Endothelial cell (in vitro differentiated cells): ENCODE results near the gene KLHL24. TPM values are rescaled to one million over a fixed set of nuclear protein-coding genes. Genes with fewer than 3 reads are reported as not detected.
"Not testable (repeated sequence)": the region's sequence is repeated elsewhere in the genome, so short reads cannot be mapped to it uniquely, and the experiment has no call there.

Experiments
- DNase-seq: peaks from one replicate; pipeline ENCODE4 v3.0.0; 2021; ENCODE audit warnings: low spot score
- H3K27ac Mint-ChIP-seq: one replicate; pipeline ENCODE4 v1.8.0; 2021; ENCODE audit warnings: mixed read lengths, inconsistent platforms; ENCODE audit not compliant: unreplicated experiment
- H3K27me3 Mint-ChIP-seq: one replicate; pipeline ENCODE4 v1.8.0; 2021; ENCODE audit warnings: mild to moderate bottlenecking, moderate library complexity, mixed read lengths, inconsistent platforms; ENCODE audit not compliant: unreplicated experiment
- H3K36me3 Mint-ChIP-seq: one replicate; pipeline ENCODE4 v1.8.0; 2021; ENCODE audit warnings: mild to moderate bottlenecking, low read depth, mixed read lengths, inconsistent platforms; ENCODE audit not compliant: unreplicated experiment
- H3K4me1 Mint-ChIP-seq: one replicate; pipeline ENCODE4 v1.8.0; 2021; ENCODE audit warnings: mild to moderate bottlenecking, mixed read lengths, inconsistent platforms; ENCODE audit not compliant: unreplicated experiment
- H3K4me3 Mint-ChIP-seq: one replicate; pipeline ENCODE4 v1.8.0; 2021; ENCODE audit warnings: mild to moderate bottlenecking, mixed read lengths, inconsistent platforms; ENCODE audit not compliant: unreplicated experiment
- H3K9me3 Mint-ChIP-seq: one replicate; pipeline ENCODE4 v1.8.0; 2021; ENCODE audit warnings: mixed read lengths, inconsistent platforms; ENCODE audit not compliant: unreplicated experiment
- CTCF ChIP-seq: fragments of 200-600 bp; sonication (generic); IDR thresholded peaks from one replicate; pipeline ENCODE4 v1.5.0; 2021; ENCODE audit warnings: antibody characterized with exemption; ENCODE audit not compliant: unreplicated experiment
- total RNA-seq: library from RNA; stranded (reverse); fragmentation: NEBNext Ultra II Directional; extraction: Animal tissue kit (Norgen Biotek cat#: 25700); gene quantifications from one replicate; pipeline ENCODE4 v1.2.1, GENCODE V29; 2021; ENCODE audit not compliant: unreplicated experiment

KLHL24 gene
- total RNA-seq, 1 donor from 2014 or later: 50.9 TPM

DNA sequence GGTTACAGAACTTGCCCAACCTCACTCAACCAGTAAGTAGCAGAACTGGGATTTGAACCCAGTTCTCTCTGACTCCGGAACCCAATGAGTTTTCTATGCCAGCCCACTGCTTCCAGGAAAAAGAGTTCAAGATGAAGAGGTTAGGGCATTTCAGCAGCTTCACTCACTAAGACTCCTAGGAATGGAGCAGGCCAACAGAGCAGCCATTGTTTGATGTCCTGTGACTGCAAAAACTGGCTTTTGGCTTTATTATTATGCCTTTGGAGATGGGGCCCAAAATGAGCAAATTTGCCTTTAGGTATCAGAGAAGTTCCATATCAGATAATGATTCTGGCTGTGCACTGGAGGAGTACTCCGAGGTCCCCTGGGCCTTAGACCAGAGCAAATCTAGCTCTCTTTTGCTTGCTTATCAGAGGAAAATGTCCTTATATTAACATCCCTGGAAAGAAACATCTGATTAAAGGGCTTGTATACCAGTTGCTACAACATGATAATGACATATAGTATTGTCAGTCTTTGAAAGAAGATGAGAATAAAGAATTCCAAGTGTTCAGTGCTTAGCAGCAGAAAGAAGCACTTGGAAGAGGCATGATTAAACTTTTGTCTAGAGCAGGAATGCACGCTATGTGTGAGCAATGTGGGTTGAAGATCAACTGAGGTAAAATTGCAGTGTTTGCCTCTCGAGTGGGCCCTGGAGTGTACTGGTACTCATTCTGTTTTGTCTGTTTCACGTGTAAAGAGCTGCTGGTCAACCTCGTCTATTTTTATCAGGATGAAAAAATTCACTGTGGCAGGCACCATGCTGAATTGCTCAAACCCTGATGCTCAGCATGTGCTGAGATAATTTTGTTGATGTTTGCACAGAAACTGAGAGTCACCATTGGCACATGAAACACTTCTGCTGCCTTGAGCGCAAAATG is 21.8 kb upstream of the KLHL24 start:
- Mint-ChIP-seq H3K9me3 (no peaks in the 10 kb centered on the region), H3K4me1 (no peaks in the 10 kb centered on the region), H3K27ac (no peak overlapping the region), H3K36me3 (no peaks in the 10 kb centered on the region), H3K4me3 (no peak overlapping the region), H3K27me3 (no peaks in the 10 kb centered on the region)
- no peak for TF ChIP-seq CTCF
- no peak for DNase-seq

DNA sequence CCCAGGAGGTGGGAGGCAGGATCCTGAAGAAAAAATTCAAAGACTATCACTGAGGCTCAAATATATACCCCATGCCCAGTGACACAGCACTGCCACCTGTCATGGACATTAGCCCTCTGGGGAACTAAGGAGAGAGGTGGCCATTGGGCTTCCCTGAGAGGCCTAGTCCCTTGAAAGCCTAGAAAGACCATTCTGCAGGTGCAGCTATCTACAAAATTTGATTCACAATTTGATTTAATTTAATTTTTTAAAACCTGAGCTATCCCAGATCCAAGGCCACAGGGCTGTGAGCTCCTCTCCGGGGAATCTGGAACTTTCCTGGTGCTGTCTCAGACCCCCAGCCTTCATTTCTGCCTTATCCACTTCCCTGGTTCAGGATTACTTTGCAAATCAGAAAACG is 16.9 kb upstream of the KLHL24 start:
- no peaks in the 10 kb centered on the region for H3K36me3 Mint-ChIP-seq
- H3K27me3 Mint-ChIP-seq: peaks cover 3% of the 10 kb centered on the region
- H3K27ac Mint-ChIP-seq: no peak overlapping the region
- DNase-seq: no peak
- no peak overlapping the region for H3K4me3 Mint-ChIP-seq
- TF ChIP-seq CTCF: no peak
- peaks cover 8% of the 10 kb centered on the region for H3K4me1 Mint-ChIP-seq
- no peaks in the 10 kb centered on the region for H3K9me3 Mint-ChIP-seq

DNA sequence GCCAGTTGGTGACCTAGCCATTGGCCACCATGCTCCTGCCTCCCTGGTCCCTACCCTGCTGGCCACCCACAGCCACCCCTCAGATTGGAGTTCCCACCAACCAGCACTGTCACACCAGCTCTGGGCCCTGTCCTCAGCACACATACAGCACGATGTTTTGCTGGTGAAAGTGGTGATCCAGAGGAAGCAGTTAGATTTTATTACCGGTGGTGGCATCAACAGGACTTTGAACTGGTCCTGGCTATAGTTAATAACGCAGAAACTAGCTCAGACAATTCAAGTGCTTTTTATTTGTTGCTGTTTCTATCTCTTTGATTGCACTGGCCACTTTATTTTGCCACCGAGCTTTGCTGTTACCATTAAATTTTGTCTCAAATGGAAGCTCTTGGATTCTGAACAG is 16.4 kb upstream of the KLHL24 start:
- H3K27me3 Mint-ChIP-seq: peaks cover 3% of the 10 kb centered on the region
- H3K9me3 Mint-ChIP-seq: no peaks in the 10 kb centered on the region
- H3K27ac Mint-ChIP-seq: no peak overlapping the region
- no peak for DNase-seq
- no peak overlapping the region for H3K4me3 Mint-ChIP-seq
- peaks cover 8% of the 10 kb centered on the region for H3K4me1 Mint-ChIP-seq
- H3K36me3 Mint-ChIP-seq: no peaks in the 10 kb centered on the region
- TF ChIP-seq CTCF: no peak

- no peak for TF ChIP-seq CTCF
- Mint-ChIP-seq H3K36me3 (no peaks in the 10 kb centered on the region), H3K27ac (no peak overlapping the region), H3K4me3 (no peak overlapping the region), H3K4me1 (peaks cover 8% of the 10 kb centered on the region), H3K27me3 (peaks cover 3% of the 10 kb centered on the region), H3K9me3 (no peaks in the 10 kb centered on the region)
- DNase-seq: no peak
Observed at GRCh38 chr3:183619624-183620251, 15.7 kb upstream of the KLHL24 start.

- H3K4me1 Mint-ChIP-seq: peaks cover 8% of the 10 kb centered on the region
- no peaks in the 10 kb centered on the region for H3K36me3 Mint-ChIP-seq
- H3K9me3 Mint-ChIP-seq: no peaks in the 10 kb centered on the region
- peaks cover 3% of the 10 kb centered on the region for H3K27me3 Mint-ChIP-seq
- no peak overlapping the region for H3K4me3 Mint-ChIP-seq
- DNase-seq: no peak
- no peak for TF ChIP-seq CTCF
- H3K27ac Mint-ChIP-seq: no peak overlapping the region
Observed at GRCh38 chr3:183620252-183620628, 15.2 kb upstream of the KLHL24 start.

GRCh38 chr3:183622473-183622872 is 12.9 kb upstream of the KLHL24 start:
- H3K4me1 Mint-ChIP-seq, H3K4me3 Mint-ChIP-seq, H3K36me3 Mint-ChIP-seq, DNase-seq, H3K27ac Mint-ChIP-seq, H3K9me3 Mint-ChIP-seq, H3K27me3 Mint-ChIP-seq: not testable (repeated sequence)
